ENCODE results near the gene TPP1.
A peak's percentile ranks its signal among the peaks of the same experiment; 100 is the strongest.

The TPP1 gene

GRCh38 chr11:6654281-6655019, 35.2 kb upstream of the TPP1 start:
- no peaks in the 10 kb centered on the region for H3K9me3 Mint-ChIP-seq
- no peak overlapping the region for H3K4me3 Mint-ChIP-seq
- H3K36me3 Mint-ChIP-seq = no peaks in the 10 kb centered on the region
- no peak overlapping the region for H3K27ac Mint-ChIP-seq
- ATAC-seq (replicated peaks) (peak in 1 of 2 donors; percentile 11), DNase-seq (no peak)
- peaks cover 13% of the 10 kb centered on the region in 2 donors for H3K27me3 Mint-ChIP-seq
- H3K4me1 Mint-ChIP-seq = peaks cover 7 to 12% of the 10 kb centered on the region in 2 donors

- DNase-seq (no peak), ATAC-seq (replicated peaks) (no peak)
- H3K36me3 Mint-ChIP-seq = no peaks in the 10 kb centered on the region
- H3K27ac Mint-ChIP-seq = no peak overlapping the region
- H3K4me1 Mint-ChIP-seq = peaks cover 7 to 12% of the 10 kb centered on the region in 2 donors
- H3K4me3 Mint-ChIP-seq = no peak overlapping the region
- no peaks in the 10 kb centered on the region for H3K9me3 Mint-ChIP-seq
- peaks cover 13% of the 10 kb centered on the region in 2 donors for H3K27me3 Mint-ChIP-seq
Observed at GRCh38 chr11:6653656-6654055, 34.4 kb upstream of the TPP1 start.

- Mint-ChIP-seq H3K4me3 (no peak overlapping the region), H3K27me3 (peaks cover 13% of the 10 kb centered on the region in 2 donors)
- ATAC-seq (replicated peaks) = peak in 1 of 2 donors; percentile 24
Observed at GRCh38 chr11:6653097-6653496, 33.9 kb upstream of the TPP1 start.

GRCh38 chr11:6652182-6652581, 33.0 kb upstream of the TPP1 start:
- no peak overlapping the region for H3K27ac Mint-ChIP-seq
- ATAC-seq (replicated peaks) = no peak
- peaks cover 7 to 12% of the 10 kb centered on the region in 2 donors for H3K4me1 Mint-ChIP-seq
- H3K4me3 Mint-ChIP-seq = no peak overlapping the region
- H3K9me3 Mint-ChIP-seq = no peaks in the 10 kb centered on the region
- H3K27me3 Mint-ChIP-seq = peaks cover 13% of the 10 kb centered on the region in 2 donors
- no peaks in the 10 kb centered on the region for H3K36me3 Mint-ChIP-seq
- DNase-seq = no peak

More at GRCh38 chr11:6653097-6653496, 33.9 kb upstream of the TPP1 start:
- Mint-ChIP-seq H3K4me1 (peaks cover 7 to 12% of the 10 kb centered on the region in 2 donors), H3K27ac (no peak overlapping the region), H3K9me3 (no peaks in the 10 kb centered on the region), H3K36me3 (no peaks in the 10 kb centered on the region)
- DNase-seq = no peak

GRCh38 chr11:6650980-6651379, 31.8 kb upstream of the TPP1 start:
- no peak for ATAC-seq (replicated peaks)
- no peak for DNase-seq
- no peak overlapping the region for H3K27ac Mint-ChIP-seq
- no peak overlapping the region for H3K4me3 Mint-ChIP-seq
- no peaks in the 10 kb centered on the region for H3K9me3 Mint-ChIP-seq
- no peaks in the 10 kb centered on the region for H3K36me3 Mint-ChIP-seq
- H3K27me3 Mint-ChIP-seq = peaks cover 2% of the 10 kb centered on the region in 2 donors
- peaks cover 1 to 2% of the 10 kb centered on the region in 2 donors for H3K4me1 Mint-ChIP-seq

- H3K9me3 Mint-ChIP-seq = no peaks in the 10 kb centered on the region
- ATAC-seq (replicated peaks) (no peak), DNase-seq (no peak)
- peaks cover 0 to 1% of the 10 kb centered on the region in 2 donors for H3K4me1 Mint-ChIP-seq
- H3K27me3 Mint-ChIP-seq = no peaks in the 10 kb centered on the region
- no peak overlapping the region for H3K4me3 Mint-ChIP-seq
- H3K27ac Mint-ChIP-seq = no peak overlapping the region
- H3K36me3 Mint-ChIP-seq = no peaks in the 10 kb centered on the region
Observed at GRCh38 chr11:6650104-6650503, 30.9 kb upstream of the TPP1 start.

- Mint-ChIP-seq H3K27ac (no peak overlapping the region), H3K27me3 (no peaks in the 10 kb centered on the region), H3K9me3 (no peaks in the 10 kb centered on the region), H3K4me3 (no peak overlapping the region), H3K4me1 (peaks cover 0 to 5% of the 10 kb centered on the region in 2 donors), H3K36me3 (no peaks in the 10 kb centered on the region)
- ATAC-seq (replicated peaks) (no peak), DNase-seq (no peak)
Observed at GRCh38 chr11:6648501-6648900, 29.3 kb upstream of the TPP1 start.

GRCh38 chr11:6647836-6648235, 28.6 kb upstream of the TPP1 start:
- H3K27ac Mint-ChIP-seq = no peak overlapping the region
- DNase-seq (no peak), ATAC-seq (replicated peaks) (no peak)
- H3K4me1 Mint-ChIP-seq = peaks cover 0 to 5% of the 10 kb centered on the region in 2 donors
- H3K9me3 Mint-ChIP-seq = no peaks in the 10 kb centered on the region
- no peaks in the 10 kb centered on the region for H3K27me3 Mint-ChIP-seq
- H3K4me3 Mint-ChIP-seq = no peak overlapping the region
- no peaks in the 10 kb centered on the region for H3K36me3 Mint-ChIP-seq

- H3K4me3 Mint-ChIP-seq = no peak overlapping the region
- H3K9me3 Mint-ChIP-seq = no peaks in the 10 kb centered on the region
- peak; percentile 35 for DNase-seq
- peaks cover 0 to 5% of the 10 kb centered on the region in 2 donors for H3K4me1 Mint-ChIP-seq
- H3K27me3 Mint-ChIP-seq = no peaks in the 10 kb centered on the region
- H3K36me3 Mint-ChIP-seq = no peaks in the 10 kb centered on the region
- peak; percentile 96 to 98 for ATAC-seq (replicated peaks)
- H3K27ac Mint-ChIP-seq = no peak overlapping the region
Observed at GRCh38 chr11:6646918-6647679, 27.9 kb upstream of the TPP1 start.

- Mint-ChIP-seq H3K27me3 (no peaks in the 10 kb centered on the region), H3K4me3 (no peak overlapping the region), H3K4me1 (peaks cover 0 to 5% of the 10 kb centered on the region in 2 donors), H3K27ac (no peak overlapping the region), H3K36me3 (no peaks in the 10 kb centered on the region), H3K9me3 (no peaks in the 10 kb centered on the region)
- ATAC-seq (replicated peaks) (peak; percentile 5 to 12), DNase-seq (no peak)
Observed at GRCh38 chr11:6646576-6646917, 27.3 kb upstream of the TPP1 start.

- ATAC-seq (replicated peaks) = peak; percentile 49 to 57
- Mint-ChIP-seq H3K36me3 (no peaks in the 10 kb centered on the region), H3K9me3 (no peaks in the 10 kb centered on the region), H3K27ac (no peak overlapping the region), H3K4me1 (peaks cover 0 to 5% of the 10 kb centered on the region in 2 donors), H3K27me3 (no peaks in the 10 kb centered on the region), H3K4me3 (no peak overlapping the region)
- DNase-seq = peak; percentile 28
Observed at GRCh38 chr11:6646071-6646470, 26.8 kb upstream of the TPP1 start.

- no peak overlapping the region for H3K4me3 Mint-ChIP-seq
Observed at GRCh38 chr11:6642957-6643356, 23.7 kb upstream of the TPP1 start.

GRCh38 chr11:6640985-6641701, 21.9 kb upstream of the TPP1 start:
- H3K27ac Mint-ChIP-seq = no peak overlapping the region
- peaks cover 5 to 9% of the 10 kb centered on the region in 2 donors for H3K4me1 Mint-ChIP-seq
- no peak for DNase-seq
- no peak for ATAC-seq (replicated peaks)
- H3K9me3 Mint-ChIP-seq = no peaks in the 10 kb centered on the region
- no peaks in the 10 kb centered on the region for H3K27me3 Mint-ChIP-seq
- no peaks in the 10 kb centered on the region for H3K36me3 Mint-ChIP-seq
- H3K4me3 Mint-ChIP-seq = no peak overlapping the region

More at GRCh38 chr11:6642957-6643356, 23.7 kb upstream of the TPP1 start:
- Mint-ChIP-seq H3K4me1 (peaks cover 5 to 9% of the 10 kb centered on the region in 2 donors), H3K9me3 (no peaks in the 10 kb centered on the region), H3K36me3 (no peaks in the 10 kb centered on the region), H3K27me3 (no peaks in the 10 kb centered on the region), H3K27ac (no peak overlapping the region)
- ATAC-seq (replicated peaks) (no peak), DNase-seq (no peak)

Data from stimulated activated naive B cell treated with anti-CD40 and anti-IgM and Interleukin-4, amounts not matched to agents 10 μg/mL and 1 μg/mL and 100 μg/mL, for 72 hours (primary cell).